SU-DHL-6 (cell line): Measurements from ENCODE around the gene STIMATE.

Experiments used
- EZH2phosphoT487 ChIP-seq: fragments of 200-600 bp; sonication (generic), shearing (Covaris generic); conservative IDR thresholded peaks from 2 replicates; pipeline ENCODE4 v1.6.1; 2018; ENCODE audit warnings: mild to moderate bottlenecking, antibody characterized with exemption, low read length, moderate library complexity, mixed read lengths
- TF ChIP-seq, protein P1 (sequence below): fragments of 200-600 bp; sonication (generic); IDR thresholded peaks from one replicate; pipeline ENCODE4 v1.5.1; 2017; ENCODE audit warnings: antibody characterized with exemption, mild to moderate bottlenecking, low read length, moderate library complexity; ENCODE audit not compliant: insufficient read depth, poor library complexity, severe bottlenecking

DNA sequence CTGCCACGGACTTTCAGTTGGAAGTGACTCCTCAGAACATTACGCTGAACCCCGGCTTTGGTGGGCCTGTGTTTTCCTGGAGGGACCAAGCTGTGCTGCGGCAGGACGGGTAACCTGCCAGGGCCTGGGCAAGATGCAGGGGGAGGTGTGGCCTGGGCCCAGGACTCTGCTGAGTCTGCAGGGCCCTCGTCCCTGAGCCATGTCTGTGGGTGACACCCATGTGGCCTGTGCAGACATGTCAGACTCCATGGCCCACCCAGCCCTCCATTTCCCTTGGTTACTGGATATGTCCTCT lies 107.7 kb downstream of the STIMATE start:
- TF ChIP-seq, protein P1, sequence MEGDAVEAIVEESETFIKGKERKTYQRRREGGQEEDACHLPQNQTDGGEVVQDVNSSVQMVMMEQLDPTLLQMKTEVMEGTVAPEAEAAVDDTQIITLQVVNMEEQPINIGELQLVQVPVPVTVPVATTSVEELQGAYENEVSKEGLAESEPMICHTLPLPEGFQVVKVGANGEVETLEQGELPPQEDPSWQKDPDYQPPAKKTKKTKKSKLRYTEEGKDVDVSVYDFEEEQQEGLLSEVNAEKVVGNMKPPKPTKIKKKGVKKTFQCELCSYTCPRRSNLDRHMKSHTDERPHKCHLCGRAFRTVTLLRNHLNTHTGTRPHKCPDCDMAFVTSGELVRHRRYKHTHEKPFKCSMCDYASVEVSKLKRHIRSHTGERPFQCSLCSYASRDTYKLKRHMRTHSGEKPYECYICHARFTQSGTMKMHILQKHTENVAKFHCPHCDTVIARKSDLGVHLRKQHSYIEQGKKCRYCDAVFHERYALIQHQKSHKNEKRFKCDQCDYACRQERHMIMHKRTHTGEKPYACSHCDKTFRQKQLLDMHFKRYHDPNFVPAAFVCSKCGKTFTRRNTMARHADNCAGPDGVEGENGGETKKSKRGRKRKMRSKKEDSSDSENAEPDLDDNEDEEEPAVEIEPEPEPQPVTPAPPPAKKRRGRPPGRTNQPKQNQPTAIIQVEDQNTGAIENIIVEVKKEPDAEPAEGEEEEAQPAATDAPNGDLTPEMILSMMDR, result no peak
- TF ChIP-seq EZH2phosphoT487, result no peak
